ENCODE data around the gene SCNN1B.

- TF ChIP-seq CTCF (CRISPR knock-in tag; IDR thresholded peaks at IDR 0.05) = no peak
- TF ChIP-seq ZNF605 (CRISPR knock-in tag; IDR thresholded peaks at IDR 0.05) = no peak
- no peak for TF ChIP-seq KDM1A (CRISPR knock-in tag; IDR thresholded peaks at IDR 0.05)
- peak; percentile 27; the same call in 1 of the 2 replicates for TF ChIP-seq ETV5 (CRISPR knock-in tag; IDR thresholded peaks at IDR 0.05; ENCODE audit: borderline replicate concordance)
- TF ChIP-seq RBFOX2 (IDR thresholded peaks at IDR 0.05; ENCODE audit: low read depth, low read length) = no peak
- no peak for TF ChIP-seq ZNF652 (CRISPR knock-in tag; IDR thresholded peaks at IDR 0.05; ENCODE audit: borderline replicate concordance, low read depth)
- TF ChIP-seq ZNF839 (CRISPR knock-in tag; IDR thresholded peaks at IDR 0.05; ENCODE audit: borderline replicate concordance) = no peak
- no peak for TF ChIP-seq ZNF138 (CRISPR knock-in tag; IDR thresholded peaks at IDR 0.05; ENCODE audit: low read depth)
- no peak for TF ChIP-seq TIGD3 (CRISPR knock-in tag; IDR thresholded peaks at IDR 0.05; ENCODE audit: borderline replicate concordance)
- no peak for TF ChIP-seq ZNF331 (CRISPR knock-in tag; IDR thresholded peaks at IDR 0.05)
- TF ChIP-seq POLR2AphosphoS5 (IDR thresholded peaks at IDR 0.05; ENCODE audit: low read depth, low read length) = no peak
- TF ChIP-seq KDM2A (CRISPR knock-in tag; IDR thresholded peaks at IDR 0.05; ENCODE audit: borderline replicate concordance, low read depth) = no peak
- no peak for TF ChIP-seq MYC (CRISPR knock-in tag; IDR thresholded peaks at IDR 0.05; ENCODE audit: borderline replicate concordance)
- no peak for TF ChIP-seq BCLAF1 (IDR thresholded peaks at IDR 0.05)
These were observed 7.8 kb upstream of the SCNN1B start for GRCh38 chr16:23294260-23294659.

Measured in HepG2 (cell line).